Mucosa of descending colon (tissue), 3 donors: ENCODE data around the gene LGI4. TPM values are rescaled to one million over a fixed set of nuclear protein-coding genes. Genes with fewer than 3 reads are reported as not detected.

ENCODE experiments used
- ATAC-seq: fragments of 200-7000 bp; cut with Tn5 transposase; one replicate; pipeline ENCODE4 v1.9.1; 2020; ENCODE audit warnings: mild to moderate bottlenecking, moderate library complexity
- DNase-seq, 3 donors: peaks; one replicate each; pipeline ENCODE4 v3.0.0-alpha.2; 2020
- H3K36me3 ChIP-seq: fragments of 200-600 bp; one replicate; pipeline ENCODE4 v1.8.0; 2021; ENCODE audit warnings: low read depth, mild to moderate bottlenecking
- H3K4me1 ChIP-seq: fragments of 200-600 bp; one replicate; pipeline ENCODE4 v1.8.0; 2021; ENCODE audit warnings: low read depth, mild to moderate bottlenecking
- H3K4me3 ChIP-seq: fragments of 200-600 bp; one replicate; pipeline ENCODE4 v1.8.0; 2021; ENCODE audit warnings: mild to moderate bottlenecking
- H3K9me3 ChIP-seq: fragments of 200-600 bp; one replicate; pipeline ENCODE4 v1.8.0; 2021; ENCODE audit warnings: mild to moderate bottlenecking
- intact Hi-C, 2 donors: fragments of 100-400 bp; cut with DNase I in 1 of 2; cut with micrococcal nuclease in 1 of 2; formaldehyde crosslinking; loops; one replicate each; pipeline versions ENCODE4 v1.11.0 to v1.11.1; 2022; cut with DNase I, micrococcal nuclease
- total RNA-seq, 3 donors: library from RNA; stranded (reverse); fragmentation: NEBNext Ultra II Directional in 2 of 3; extraction: Animal tissue kit (Norgen Biotek cat#: 25700) in 2 of 3; gene quantifications; one replicate each; pipeline versions ENCODE4 v1.2.1 to v1.2.4, GENCODE V29; 2021 to 2023
- TF ChIP-seq, protein P1 (sequence below): fragments of 200-600 bp; IDR thresholded peaks from one replicate; pipeline ENCODE4 v1.8.0; 2022; ENCODE audit warnings: antibody characterized with exemption, mild to moderate bottlenecking
- donor health status: DM: no; HTN: no; CAD: no; lungs with moderate emphysema.
- donor health status: DM: no; HTN: no; CAD: no.
- donor health status: DM: no; HTN: yes; CAD: no.

The LGI4 gene
- total RNA-seq, 3 donors from 2014 or later, result 14.1 to 38.8 (median 31.1) TPM

GRCh38 chr19:35114353-35115176, 20.3 kb downstream of the LGI4 start:
- TF ChIP-seq, protein P1, sequence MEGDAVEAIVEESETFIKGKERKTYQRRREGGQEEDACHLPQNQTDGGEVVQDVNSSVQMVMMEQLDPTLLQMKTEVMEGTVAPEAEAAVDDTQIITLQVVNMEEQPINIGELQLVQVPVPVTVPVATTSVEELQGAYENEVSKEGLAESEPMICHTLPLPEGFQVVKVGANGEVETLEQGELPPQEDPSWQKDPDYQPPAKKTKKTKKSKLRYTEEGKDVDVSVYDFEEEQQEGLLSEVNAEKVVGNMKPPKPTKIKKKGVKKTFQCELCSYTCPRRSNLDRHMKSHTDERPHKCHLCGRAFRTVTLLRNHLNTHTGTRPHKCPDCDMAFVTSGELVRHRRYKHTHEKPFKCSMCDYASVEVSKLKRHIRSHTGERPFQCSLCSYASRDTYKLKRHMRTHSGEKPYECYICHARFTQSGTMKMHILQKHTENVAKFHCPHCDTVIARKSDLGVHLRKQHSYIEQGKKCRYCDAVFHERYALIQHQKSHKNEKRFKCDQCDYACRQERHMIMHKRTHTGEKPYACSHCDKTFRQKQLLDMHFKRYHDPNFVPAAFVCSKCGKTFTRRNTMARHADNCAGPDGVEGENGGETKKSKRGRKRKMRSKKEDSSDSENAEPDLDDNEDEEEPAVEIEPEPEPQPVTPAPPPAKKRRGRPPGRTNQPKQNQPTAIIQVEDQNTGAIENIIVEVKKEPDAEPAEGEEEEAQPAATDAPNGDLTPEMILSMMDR, result peak; percentile 97
- Histone ChIP-seq H3K9me3 (no peaks in the 10 kb centered on the region), H3K36me3 (no peaks in the 10 kb centered on the region), H3K4me1 (peaks cover 10% of the 10 kb centered on the region), H3K4me3 (peak overlapping the region; percentile 12)
- peak; percentile 71 for ATAC-seq
- peak; percentile 86 to 91 (median 87) for DNase-seq
- intact Hi-C loops, result no loop called here

DNA sequence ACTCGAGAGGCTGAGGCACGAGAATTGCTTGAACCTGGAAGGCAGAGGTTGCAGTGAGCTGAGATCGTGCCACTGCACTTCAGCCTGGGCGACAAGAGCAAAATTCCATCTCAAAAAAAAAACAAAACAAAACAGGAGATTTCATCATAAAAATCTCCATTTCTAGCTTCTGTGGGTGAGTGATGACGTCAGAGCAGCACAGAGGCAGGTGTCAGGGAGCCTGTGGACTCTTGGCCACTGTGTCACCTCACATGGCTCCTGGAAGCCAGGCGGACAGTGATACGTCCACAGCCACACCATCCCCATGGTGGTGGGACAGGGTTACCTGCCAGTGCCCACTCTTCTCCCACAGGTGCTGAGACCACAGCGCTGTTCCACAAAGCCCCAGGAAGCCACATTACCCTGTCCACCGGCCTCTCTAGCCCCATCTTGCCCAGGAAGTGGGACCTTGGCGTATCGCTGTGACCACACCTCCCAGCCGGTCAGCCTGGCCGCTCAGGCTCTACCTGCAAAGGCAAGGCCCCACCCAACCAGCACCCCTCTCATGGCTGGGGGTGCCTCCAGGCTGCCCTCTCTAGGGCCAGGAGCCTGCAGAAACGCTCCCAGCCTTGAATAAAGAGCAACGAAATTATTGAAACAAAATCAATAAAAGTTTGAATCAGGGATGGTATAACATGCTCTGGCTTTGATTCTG, 21.7 kb downstream of the LGI4 start:
- intact Hi-C loops, result no loop called here
- Histone ChIP-seq H3K9me3 (no peaks in the 10 kb centered on the region), H3K4me3 (no peak overlapping the region), H3K4me1 (peaks cover 14% of the 10 kb centered on the region), H3K36me3 (no peaks in the 10 kb centered on the region)
- DNase-seq (no peak), ATAC-seq (no peak)
- TF ChIP-seq, protein P1, result no peak

- DNase-seq (no peak), ATAC-seq (no peak)
- Histone ChIP-seq H3K4me3 (no peak overlapping the region), H3K36me3 (no peaks in the 10 kb centered on the region), H3K9me3 (no peaks in the 10 kb centered on the region), H3K4me1 (peaks cover 21% of the 10 kb centered on the region)
- intact Hi-C loops, result no loop called here
- TF ChIP-seq, protein P1, result no peak
Measured at GRCh38 chr19:35110974-35111373, 23.9 kb downstream of the LGI4 start.

- TF ChIP-seq, protein P1, result no peak
- intact Hi-C loops, result no loop called here
- Histone ChIP-seq H3K4me3 (no peak overlapping the region), H3K4me1 (peaks cover 18% of the 10 kb centered on the region), H3K36me3 (no peaks in the 10 kb centered on the region), H3K9me3 (no peaks in the 10 kb centered on the region)
- DNase-seq (peak in 2 of 3 donors; percentile 51 to 67), ATAC-seq (peak; percentile 71)
Measured at GRCh38 chr19:35109395-35110112, 25.3 kb downstream of the LGI4 start.

DNA sequence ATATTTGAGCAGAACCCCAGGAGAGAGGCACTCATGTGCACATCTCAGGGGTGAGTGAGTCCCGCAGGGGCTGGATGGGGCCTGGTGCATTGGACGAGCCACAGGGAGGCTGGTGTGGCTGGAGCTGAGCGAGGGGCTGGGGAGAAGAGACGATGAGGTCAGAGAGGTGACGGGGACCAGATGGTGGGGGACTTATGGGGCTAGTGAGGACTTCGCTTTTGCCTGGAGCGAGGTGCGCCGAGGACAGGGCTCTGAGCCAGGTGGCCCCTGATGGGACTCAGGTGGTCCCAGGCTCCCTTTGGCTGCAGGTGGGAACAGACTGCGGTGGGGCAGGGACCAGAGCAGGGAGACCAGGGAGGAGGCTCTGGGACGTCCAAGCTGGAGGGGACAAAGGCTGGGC, 26.1 kb downstream of the LGI4 start:
- TF ChIP-seq, protein P1, result no peak
- intact Hi-C loops, result no loop called here
- Histone ChIP-seq H3K4me3 (no peak overlapping the region), H3K36me3 (no peaks in the 10 kb centered on the region), H3K4me1 (peaks cover 15% of the 10 kb centered on the region), H3K9me3 (no peaks in the 10 kb centered on the region)
- ATAC-seq (no peak), DNase-seq (no peak)
